Caki2 (cell line): ENCODE data around the gene GABRD. TPM values are rescaled to one million over a fixed set of nuclear protein-coding genes. Genes with fewer than 3 reads are reported as not detected.

Source experiments
- DNase-seq: peaks from one replicate; pipeline ENCODE4 v3.0.0-alpha.2; 2015; ENCODE audit warnings: low read depth
- in situ Hi-C: cut with HindIII; loops from 2 replicates; pipeline ENCODE4 v1.10.0; 2016; ENCODE audit warnings: low sequenced_read_pairs, low pct_unique_long_range_greater_than_20kb, mixed read lengths
- total RNA-seq: library from RNA; depleted of rRNA; stranded (reverse); fragments of >200 nt; shearing (Covaris generic); gene quantifications from 2 replicates; pipeline ENCODE4 v1.2.3, GENCODE V29; 2014; ENCODE audit warnings: low replicate concordance

GABRD gene
- total RNA-seq, 1 experiment from 2014 or later: 0.74 TPM

DNA sequence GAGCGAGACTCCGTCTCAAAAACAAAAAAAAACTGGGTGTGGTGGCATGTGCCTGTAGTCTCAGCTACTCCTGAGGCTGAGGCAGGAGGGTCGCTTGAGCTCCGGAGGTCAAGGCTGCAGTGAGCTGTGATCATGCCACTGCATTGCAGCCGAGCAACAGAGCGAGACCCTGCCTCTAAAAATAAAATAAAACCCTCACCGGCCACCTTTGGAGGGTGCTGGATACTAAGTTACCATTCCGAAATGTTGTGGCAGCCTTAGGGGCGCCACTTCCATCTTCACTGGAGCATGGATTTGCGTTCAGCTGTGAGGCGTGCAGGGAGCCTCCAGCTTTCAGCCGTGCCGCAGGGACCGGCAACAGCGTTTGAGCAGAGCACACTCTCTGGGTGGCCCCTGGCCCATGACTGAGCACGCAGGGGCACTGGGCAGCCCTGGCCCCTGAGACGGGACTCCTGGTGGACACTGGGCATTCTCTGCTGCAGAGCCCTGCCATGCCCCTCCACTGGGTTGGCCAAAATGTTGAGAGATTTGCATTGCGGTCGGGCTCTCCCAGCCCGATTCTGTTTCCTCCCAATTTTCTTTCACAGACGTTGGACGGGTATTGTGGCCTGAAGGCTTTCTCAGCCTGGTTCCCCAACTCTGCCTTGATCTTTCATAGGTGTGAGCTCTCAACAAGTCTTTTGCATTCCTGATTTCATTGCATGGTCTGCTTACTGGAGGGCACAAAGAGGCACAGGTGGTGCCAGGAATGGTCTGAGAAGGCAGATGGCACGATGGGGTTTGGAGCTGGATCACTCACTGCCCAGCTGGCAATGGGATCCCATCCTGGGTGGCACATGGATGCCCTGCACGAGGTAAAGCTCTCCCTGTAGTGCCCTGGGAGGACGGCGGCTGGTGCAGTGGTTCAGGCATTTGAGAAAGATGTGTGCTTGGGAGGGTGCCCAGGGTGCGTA is 9.8 kb upstream of the GABRD start:
- in situ Hi-C loops: no loop called here
- no peak for DNase-seq

DNA sequence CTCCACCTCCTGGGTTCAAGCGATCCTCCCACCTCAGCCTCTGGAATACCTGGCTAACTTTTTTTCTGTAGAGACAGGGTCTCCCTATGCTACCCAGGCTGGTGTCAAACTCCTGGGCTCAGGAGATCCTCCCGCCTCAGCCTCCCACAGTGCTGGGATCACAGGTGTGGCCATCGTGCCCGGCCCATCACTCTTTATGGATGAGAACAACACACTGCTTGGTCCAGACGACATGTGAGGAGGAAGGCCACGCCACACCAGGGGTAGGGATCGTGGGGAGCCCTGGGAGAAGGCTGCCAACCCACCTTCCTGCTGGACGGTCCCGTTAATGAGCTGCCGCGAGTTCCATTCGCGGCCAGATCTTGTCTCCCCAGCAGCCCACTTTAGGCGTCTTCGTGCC is 5.0 kb upstream of the GABRD start:
- no peak for DNase-seq
- in situ Hi-C loops: no loop called here

DNA sequence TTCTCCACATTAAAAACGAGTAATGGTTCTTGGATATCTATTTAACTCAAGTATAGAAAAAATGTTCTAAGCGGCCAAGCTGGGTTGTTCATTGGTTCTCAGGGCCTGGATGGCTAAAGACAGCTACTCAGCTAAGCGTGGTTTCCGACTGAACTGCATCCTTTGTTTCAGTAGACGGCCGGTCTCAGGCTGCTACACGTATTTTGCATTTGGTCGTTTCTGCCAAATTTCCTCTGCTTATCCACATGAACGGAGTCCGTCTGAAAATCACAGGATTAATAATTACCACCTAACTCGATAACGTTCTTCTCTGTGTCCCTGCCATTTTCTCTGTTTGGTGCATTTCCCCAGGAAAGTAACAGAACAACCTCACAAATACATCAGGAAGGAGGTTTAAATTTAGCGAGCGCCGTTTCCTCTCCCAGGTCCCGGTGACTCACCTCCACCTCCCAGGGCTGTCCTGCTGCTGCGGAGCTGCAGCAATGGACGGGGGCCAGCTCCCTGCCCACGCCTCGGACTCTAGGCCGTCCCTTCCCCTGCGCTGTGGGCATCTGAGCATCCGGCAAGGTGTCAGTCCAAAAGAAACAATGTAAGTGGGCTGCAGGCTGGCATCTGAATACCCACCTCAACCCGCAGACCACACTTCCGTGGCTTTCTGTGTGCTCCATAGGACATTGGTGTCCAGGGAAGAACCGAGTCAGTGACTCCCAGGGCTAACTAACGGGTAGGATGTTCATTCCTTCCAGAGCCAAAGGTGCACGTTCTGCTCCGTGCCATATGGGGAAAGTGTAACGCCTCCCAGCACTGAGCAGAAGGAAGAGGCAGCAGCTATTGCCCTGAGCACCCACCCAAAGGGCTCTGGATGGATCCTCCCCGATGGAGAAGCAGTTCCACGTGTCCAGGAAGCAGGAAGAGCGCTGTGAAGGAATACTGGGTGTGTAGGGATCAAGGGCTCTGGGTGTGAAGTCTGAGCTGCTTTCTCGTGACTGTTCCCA is 4.1 kb upstream of the GABRD start:
- in situ Hi-C loops: no loop called here
- DNase-seq: no peak

DNA sequence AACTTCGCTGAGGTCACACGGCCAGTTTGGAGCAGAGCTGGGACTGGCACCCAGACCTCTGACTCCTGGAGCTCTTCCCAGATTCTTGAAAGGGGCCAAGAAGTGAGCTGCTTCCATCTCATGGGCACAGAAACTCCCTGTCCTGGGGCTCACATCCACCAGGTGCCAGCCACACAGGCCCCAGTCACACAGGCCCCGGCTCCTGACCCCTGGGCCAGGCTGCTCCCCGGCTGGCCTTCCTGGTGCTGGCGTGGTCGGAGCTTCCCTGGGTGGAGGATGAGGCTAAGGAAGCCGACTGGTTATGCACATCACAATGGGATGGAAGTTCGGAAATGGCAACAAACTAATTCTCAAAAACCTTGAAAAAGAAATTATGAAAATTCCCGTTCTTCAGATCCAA is 3.0 kb upstream of the GABRD start:
- DNase-seq: no peak
- in situ Hi-C loops: no loop called here

DNA sequence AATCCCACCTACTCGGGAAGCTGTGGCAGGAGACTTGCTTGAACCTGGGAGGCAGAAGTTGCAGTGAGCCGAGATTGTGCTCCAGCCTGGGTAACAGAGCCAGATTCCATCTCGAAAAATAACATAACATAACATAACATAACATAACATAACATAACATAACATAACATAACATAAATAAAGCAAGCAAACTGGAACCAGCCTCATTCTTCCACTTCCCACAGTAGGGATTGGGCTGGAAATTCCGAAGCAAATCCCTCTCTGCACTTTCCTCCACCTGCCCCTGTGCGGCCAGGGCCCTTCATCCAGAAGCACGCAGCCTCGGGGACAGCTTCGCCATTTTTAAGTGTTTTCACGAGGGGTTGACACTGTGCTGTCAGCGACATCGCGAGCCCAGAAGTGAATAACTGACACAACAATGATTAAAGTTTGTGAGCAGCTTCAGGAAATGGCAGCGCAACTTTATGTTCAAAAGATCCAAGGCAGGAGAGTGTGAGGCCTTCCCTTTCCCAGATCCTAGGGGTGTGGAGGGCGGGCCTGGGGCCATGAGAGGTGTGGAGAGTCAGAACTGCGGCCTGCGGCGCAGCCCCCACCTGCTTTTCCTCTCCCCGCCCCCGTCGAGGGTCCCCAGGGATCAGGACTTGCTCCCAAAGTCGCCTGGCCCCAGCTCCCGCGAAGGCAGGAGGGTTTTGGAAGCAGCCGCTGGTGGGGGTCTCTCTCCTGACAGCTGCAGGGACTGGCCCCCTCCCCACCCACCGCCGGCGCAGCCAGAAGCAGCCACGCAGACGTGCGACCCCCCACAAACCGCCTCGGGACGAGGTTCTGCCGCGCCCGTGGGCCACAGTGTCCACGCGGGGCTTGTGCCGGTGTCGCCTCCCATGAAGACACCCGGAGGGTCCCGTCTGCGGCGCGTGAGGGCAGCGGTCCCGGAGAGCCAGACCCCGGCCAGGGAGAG is 651 bp upstream of the GABRD start:
- DNase-seq: no peak
- in situ Hi-C loops: no loop called here

DNA sequence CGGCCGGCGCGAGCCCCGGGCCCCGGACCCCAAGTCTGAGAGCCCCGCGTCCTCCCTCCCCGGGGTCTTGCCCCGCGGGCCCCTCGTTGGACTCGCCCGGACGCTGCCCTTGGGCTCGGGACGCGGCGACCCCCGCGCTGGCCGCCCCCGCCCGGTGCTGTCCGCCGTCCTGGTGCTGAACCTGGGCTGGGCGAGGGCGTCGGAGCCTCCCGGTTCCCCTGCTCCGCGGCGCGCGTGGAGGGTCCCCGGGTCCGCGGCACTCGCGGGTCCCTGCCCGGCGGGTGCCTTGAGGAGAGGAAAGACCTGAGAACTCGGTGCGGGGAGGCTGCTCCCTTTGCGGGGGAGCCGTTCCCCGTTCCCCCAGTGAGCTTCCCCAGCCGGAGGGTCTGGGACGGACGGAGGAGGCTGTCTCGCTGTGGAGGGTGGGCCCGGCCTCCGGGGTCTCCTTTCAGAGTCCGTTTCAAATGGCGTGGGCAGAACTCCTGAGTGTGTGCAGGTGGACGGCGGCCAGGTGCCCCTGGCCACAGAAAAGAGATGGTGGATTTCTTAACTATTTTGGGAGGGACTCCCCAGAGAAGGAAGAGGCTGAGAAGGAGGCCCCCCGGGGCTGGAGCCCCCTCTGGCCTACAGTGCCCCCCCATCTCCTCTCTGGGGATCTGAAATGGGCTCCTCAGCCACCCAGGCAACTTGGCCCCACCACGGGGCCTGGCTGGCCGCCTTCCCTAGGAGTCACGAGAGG is 595 bp downstream of the GABRD start:
- DNase-seq: no peak
- in situ Hi-C loops: no loop called here

DNA sequence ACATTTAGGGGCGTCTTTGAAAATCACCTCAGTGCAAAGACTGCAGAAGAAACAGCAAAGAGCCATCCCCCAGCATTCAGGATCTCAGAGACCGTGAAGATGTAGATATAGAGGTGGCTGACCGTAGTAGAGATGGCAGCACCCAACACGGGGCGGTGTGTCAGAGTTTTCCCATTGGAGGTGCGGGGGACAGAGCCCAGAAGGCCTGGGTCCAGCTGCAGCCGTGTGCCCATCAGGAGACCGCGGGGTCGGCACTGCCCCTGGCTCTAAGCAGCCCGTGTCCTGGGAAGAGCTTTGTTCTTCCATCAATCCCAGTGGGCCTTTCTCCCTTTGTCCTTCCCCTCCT is 1.1 kb downstream of the GABRD start:
- DNase-seq: no peak
- in situ Hi-C loops: no loop called here

DNA sequence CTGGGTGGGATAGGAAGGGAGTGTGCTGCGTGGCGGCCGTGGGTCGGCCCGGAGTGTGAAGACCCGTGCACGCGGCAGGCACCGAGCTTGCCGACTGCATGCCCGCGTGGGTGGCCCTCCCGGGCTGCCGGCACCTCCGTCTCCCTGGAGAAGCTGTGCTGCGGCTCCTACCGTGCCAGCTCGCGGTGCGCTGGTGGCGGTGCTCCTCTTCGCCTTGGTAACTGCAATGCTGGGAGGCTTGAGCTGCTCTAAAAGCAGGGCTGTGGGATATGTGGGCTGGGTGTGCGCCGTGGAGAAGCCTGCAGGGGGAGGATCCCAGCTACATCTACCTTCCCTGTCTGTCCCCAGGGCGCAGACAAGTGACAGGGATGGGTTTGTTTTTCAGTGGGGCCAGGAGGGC is 2.4 kb downstream of the GABRD start:
- in situ Hi-C loops: no loop called here
- no peak for DNase-seq

DNA sequence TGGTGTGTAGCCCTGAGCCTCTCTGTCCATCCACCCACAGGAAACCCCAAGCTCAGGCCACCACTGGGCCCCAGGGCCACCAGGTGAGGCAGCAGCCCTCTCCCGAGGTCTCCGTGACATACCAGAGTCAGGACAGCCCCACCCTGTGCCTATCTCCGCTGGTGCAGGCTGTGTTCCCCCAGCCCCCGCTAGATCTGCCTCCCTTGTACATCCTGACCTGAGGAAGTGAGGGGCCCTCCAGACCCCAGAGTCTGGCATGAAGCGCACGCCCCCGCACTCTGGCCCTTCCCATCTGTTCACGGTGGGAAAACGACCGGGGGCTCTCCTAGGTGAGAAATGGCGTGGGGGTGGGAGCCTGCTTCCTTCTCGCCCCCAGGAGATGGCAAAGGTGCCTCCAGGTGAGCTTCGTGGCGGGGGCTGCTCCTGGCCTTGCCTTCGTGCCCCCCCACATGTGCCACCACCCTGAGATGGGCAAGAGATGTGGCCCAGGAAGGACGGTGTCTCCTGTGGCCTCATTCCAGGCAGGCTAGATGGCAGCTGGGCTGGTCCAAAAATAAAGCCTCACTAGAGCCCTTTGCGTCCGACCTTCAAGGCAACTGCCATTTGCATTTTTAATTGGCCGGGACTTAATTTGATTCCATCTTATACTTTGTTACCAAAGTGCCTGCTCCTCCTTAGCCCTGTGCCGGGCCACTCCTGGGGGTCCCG is 3.1 kb downstream of the GABRD start:
- in situ Hi-C loops: no loop called here

DNA sequence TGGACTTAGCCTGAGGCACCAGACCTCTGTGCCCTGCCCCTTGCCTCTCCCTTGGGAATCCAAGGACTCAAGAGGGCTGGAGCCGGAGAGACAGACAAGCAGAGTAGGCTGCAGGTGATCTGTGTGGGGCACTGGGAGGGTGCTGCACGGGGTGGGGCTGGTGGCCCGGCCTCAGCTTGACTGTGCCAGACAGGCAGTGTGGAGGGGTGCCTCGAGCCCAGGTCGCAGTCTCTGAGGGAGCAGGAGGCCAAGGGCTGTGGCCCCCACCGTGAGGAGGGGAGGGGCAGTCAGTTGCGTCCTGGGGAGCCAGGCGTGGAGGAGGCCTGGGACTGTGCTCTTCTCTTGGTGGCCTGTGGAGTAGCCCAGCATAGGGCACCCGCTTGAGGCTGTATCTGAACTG is 4.0 kb downstream of the GABRD start:
- no peak for DNase-seq
- in situ Hi-C loops: no loop called here

More for the DNA sequence above, 3.1 kb downstream of the GABRD start:
- DNase-seq: no peak

DNA sequence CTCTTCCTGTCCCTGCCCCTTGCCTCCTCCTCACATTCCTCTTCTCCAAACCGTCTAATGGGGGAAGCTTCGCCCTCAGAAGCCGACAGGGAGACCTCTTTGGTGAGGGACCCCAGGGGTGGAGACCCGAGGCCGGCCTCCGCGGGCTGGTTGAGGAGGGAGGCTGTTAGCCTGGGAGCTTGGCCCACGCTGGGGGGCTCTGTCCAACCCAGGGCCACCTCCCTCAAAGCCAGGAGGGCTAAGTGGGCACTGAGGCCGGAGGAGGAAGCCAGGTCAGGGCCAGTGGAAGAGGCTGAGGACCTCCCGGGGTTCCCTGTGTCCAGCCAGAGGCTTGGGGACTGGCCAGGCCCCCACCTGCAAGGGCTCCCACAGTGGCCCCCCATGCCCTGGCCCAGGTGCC is 5.3 kb downstream of the GABRD start:
- in situ Hi-C loops: no loop called here
- DNase-seq: no peak

DNA sequence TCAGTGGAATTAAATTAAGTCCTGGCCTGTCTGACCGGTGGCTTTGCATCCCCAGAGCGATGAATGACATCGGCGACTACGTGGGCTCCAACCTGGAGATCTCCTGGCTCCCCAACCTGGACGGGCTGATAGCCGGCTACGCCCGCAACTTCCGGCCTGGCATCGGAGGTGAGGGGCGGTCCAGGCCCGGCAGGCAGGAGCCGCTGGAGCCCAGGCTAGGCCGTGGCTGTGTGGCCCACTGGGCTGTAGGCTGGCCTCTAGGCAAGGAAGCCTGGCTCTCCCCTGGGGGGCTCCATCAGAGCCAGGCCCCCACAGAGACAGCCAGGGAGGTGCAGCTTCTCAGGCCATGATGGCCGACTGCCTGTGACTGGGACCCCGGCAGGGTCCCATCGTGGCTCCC is 5.7 kb downstream of the GABRD start:
- in situ Hi-C loops: no loop called here
- DNase-seq: no peak

DNA sequence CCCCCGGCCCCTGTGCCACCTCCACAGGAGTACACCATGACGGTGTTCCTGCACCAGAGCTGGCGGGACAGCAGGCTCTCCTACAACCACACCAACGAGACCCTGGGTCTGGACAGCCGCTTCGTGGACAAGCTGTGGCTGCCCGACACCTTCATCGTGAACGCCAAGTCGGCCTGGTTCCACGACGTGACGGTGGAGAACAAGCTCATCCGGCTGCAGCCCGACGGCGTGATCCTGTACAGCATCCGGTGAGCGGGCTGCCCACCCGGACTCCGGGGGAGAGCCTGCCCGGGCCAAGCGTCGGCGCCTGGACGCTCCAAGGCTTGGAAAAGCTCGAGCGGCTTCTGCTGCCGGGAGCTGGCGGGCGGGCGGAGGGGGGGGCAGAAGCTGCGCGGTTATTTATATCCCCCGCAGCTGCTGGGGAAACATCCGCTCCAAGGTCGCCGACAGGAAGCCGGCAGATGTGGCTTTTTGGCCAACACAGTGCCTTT is 6.4 kb downstream of the GABRD start:
- DNase-seq: no peak
- in situ Hi-C loops: no loop called here

DNA sequence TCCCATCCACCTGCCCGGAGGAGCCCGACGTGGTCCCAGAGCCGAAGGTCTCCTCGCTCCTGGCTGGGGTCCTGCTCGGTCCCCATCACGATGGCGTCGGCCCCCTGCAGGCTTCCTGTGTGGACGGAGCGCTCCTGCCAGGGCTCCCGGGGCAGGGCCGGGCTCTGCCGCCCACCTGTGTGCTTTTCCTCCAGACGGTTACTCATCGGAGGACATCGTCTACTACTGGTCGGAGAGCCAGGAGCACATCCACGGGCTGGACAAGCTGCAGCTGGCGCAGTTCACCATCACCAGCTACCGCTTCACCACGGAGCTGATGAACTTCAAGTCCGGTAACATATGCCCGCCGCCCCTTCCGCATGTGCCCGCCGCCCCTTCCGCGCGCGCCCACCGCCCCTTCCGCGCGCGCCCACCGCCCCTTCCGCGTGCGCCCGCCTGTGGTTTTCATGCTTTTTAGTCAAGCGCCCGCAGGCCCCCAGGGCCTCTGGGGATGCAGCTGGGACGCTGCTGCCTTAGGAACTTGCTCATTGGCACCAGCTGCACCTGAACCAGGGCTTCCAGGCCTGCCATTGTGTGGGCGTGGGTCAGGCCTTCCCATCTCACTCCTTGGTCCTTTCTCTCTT is 8.9 kb downstream of the GABRD start:
- DNase-seq: no peak
- in situ Hi-C loops: no loop called here

DNA sequence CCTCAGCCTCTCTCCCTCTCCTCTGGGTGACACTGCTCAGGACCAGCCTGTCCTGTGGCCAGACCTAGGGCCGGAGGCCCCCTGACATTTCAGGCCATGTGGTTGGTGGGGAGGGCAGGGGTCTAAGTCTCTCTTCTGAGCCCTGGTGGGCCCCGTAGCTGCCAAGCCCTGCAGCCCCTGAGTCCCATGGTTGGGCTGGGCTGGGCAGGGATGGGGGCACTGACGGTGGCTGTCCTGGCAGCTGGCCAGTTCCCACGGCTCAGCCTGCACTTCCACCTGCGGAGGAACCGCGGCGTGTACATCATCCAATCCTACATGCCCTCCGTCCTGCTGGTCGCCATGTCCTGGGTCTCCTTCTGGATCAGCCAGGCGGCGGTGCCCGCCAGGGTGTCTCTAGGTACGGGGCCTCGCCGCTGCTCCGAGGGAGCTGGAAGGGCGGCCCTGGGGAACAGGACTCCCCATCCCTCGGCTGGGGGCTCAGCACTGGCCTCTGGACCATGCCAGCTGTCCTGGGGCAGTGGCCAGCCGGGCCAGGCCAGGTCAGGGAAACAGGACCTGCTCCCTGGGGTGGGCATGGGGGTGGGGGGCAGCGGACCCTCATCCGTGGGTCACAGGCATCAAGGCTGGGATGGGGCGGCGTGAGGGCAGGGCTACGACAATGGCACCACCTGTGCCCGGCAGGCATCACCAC is 9.9 kb downstream of the GABRD start:
- in situ Hi-C loops: no loop called here

DNA sequence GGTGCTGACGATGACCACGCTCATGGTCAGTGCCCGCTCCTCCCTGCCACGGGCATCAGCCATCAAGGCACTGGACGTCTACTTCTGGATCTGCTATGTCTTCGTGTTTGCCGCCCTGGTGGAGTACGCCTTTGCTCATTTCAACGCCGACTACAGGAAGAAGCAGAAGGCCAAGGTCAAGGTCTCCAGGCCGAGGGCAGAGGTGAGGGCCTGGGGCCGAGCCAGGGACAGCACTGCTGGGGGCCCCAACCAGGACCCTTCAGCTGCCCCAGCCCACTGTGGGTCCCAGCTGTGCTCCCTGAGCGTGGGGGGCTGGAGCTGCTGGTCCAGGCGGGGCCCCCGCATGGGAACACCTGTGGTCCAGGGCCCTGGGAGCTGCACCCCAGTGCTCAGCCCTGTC is 10.4 kb downstream of the GABRD start:
- in situ Hi-C loops: no loop called here
- no peak for DNase-seq

More for the DNA sequence above, 9.9 kb downstream of the GABRD start:
- no peak for DNase-seq
